Mammary epithelial cell (primary cell): ENCODE measurements around the gene RHBDL2.

Experiments
- CTCF ChIP-seq, 2 donors: IDR thresholded peaks in 1 of 2; conservative IDR thresholded peaks in 1 of 2; 2 replicates each; pipeline ENCODE4 v1.5.1; 2011 to 2012; ENCODE audit warnings: inconsistent platforms in 2 of 2, low read length in 2 of 2, mild to moderate bottlenecking in 2 of 2, control low read depth in 1 of 2, low read depth in 1 of 2; ENCODE audit not compliant: insufficient read depth in 1 of 2; ENCODE audit errors: extremely low read depth in 1 of 2
- EZH2 ChIP-seq: IDR thresholded peaks from 2 replicates; pipeline ENCODE4 v1.6.1; 2012; ENCODE audit warnings: low read length, inconsistent platforms, borderline replicate concordance

- no peak for TF ChIP-seq CTCF (conservative IDR thresholded peaks at IDR 0.05 in 1 of 2, IDR thresholded peaks at IDR 0.05 in 1 of 2; ENCODE audit: extremely low read depth in 1 of 2, insufficient read depth in 1 of 2, low read depth in 1 of 2, low read length in 2 of 2)
- TF ChIP-seq EZH2: no peak
Measured at GRCh38 chr1:38932571-38932970, 9.1 kb downstream of the RHBDL2 start.
